HEK293T (cell line): ENCODE measurements around the gene GALNT2.

ENCODE experiments used
- BHLHE40 ChIP-seq: fragments of 450-650 bp; IDR thresholded peaks from 2 replicates; pipeline ENCODE4 v1.6.1; 2016; ENCODE audit warnings: mild to moderate bottlenecking, moderate library complexity, borderline replicate concordance
- ELF4 ChIP-seq: fragments of 450-650 bp; IDR thresholded peaks from 2 replicates; pipeline ENCODE4 v1.6.1; 2017; ENCODE audit warnings: antibody characterized with exemption
- HDGF ChIP-seq: fragments of 450-650 bp; IDR thresholded peaks from 2 replicates; pipeline ENCODE4 v1.6.1; 2017; ENCODE audit warnings: antibody characterized with exemption, borderline replicate concordance
- L3MBTL2 ChIP-seq: fragments of 450-650 bp; conservative IDR thresholded peaks from 2 replicates; pipeline ENCODE4 v1.6.1; 2016; ENCODE audit warnings: mild to moderate bottlenecking
- TARDBP ChIP-seq: fragments of 450-650 bp; IDR thresholded peaks from 2 replicates; pipeline ENCODE4 v1.6.1; 2016

DNA sequence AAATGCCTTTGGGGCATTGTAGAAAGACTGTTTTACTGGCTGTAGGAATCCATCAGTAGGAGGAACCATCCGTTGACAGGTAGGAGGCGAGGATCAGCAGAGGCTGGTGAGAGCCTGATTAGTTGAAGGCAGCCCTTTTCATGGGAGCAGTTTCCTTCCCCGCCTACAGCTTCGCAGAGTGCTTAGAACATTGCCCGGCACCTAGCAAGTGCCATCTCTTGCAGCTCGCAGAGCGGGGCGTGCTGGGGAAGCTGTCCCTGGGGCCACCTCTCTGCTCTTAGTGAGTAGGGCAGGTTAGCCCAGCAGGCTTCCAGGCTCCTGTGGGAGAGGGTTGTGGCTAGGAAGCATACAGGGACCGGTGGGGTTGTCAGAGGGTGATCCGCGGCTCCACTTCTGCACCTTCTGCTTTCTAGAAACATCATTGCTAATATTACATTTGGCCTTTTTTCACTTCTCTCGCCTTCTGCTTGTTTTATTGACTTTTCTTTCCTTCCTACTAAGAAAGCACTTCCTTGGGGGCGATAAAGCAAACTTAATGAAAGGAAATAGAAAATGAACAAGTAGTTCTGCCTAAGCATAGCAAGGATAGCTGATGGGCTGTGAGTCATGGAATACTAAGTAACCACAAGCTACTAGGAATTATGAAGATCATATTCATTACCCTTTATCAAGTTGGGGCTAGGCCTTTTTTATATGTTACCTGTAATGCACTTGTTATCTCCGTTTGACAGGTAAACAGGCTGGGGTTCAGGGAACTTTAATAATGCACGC is 176.7 kb downstream of the GALNT2 start:
- TF ChIP-seq BHLHE40 (no peak), HDGF (no peak), ELF4 (no peak), TARDBP (no peak), L3MBTL2 (no peak)
